ENCODE data around the gene CBX7.

Gene CBX7

DNA sequence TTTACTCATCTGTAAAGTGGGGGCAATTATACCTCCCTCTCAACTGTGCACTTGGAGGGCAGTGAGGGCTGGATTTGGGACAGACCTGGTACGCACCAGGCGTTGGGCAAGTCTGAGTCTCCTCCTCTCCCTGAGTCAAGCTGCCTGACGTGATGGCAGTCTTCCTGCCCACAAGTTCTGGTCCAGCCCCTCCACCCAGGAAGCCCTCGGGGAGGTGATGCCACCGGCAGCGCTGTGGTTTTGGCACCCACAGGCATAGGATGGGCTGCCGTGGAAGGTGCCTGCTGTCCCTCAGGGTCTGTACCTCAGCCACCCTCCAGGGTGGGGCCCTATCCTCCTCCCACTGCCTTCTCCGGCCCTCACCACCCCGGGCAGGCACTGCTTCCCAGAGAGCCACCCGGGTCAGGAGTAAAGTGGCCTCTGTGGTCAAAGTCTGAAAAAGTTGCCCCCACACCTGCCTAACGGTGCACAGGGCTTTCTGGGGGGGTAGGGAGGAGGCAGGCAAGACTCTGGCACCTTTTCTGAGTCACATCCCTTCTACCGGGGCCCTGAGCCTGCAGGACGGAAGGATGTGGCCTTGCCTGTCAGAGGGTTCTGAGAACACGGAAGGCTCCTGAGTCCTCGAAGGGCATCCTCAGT lies 61.9 kb downstream of the CBX7 start:
- H2AFZ ChIP-seq (ENCODE audit: low read depth): no peak overlapping the region
- no peak overlapping the region for H3K4me3 ChIP-seq (IDR thresholded peaks at IDR 0.05; ENCODE audit: insufficient read depth, low read depth, low read length)
- no peak overlapping the region for H3K4me2 ChIP-seq
- H4K20me1 ChIP-seq (ENCODE audit: insufficient read depth): no peaks in the 10 kb centered on the region
- H3K27ac ChIP-seq: no peak overlapping the region
- H3K4me1 ChIP-seq (ENCODE audit: low read depth, poor library complexity, severe bottlenecking): peaks cover 26% of the 10 kb centered on the region
- no peaks in the 10 kb centered on the region for H3K36me3 ChIP-seq (ENCODE audit: insufficient read depth)
- H3K9ac ChIP-seq: no peak overlapping the region
- no peaks in the 10 kb centered on the region for H3K27me3 ChIP-seq (ENCODE audit: insufficient read depth, low read depth)
- TF ChIP-seq, protein P1, sequence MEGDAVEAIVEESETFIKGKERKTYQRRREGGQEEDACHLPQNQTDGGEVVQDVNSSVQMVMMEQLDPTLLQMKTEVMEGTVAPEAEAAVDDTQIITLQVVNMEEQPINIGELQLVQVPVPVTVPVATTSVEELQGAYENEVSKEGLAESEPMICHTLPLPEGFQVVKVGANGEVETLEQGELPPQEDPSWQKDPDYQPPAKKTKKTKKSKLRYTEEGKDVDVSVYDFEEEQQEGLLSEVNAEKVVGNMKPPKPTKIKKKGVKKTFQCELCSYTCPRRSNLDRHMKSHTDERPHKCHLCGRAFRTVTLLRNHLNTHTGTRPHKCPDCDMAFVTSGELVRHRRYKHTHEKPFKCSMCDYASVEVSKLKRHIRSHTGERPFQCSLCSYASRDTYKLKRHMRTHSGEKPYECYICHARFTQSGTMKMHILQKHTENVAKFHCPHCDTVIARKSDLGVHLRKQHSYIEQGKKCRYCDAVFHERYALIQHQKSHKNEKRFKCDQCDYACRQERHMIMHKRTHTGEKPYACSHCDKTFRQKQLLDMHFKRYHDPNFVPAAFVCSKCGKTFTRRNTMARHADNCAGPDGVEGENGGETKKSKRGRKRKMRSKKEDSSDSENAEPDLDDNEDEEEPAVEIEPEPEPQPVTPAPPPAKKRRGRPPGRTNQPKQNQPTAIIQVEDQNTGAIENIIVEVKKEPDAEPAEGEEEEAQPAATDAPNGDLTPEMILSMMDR (conservative IDR thresholded peaks at IDR 0.05; ENCODE audit: low read depth, low read length): no peak
- no peaks in the 10 kb centered on the region for H3K79me2 ChIP-seq (ENCODE audit: insufficient read depth, low read depth)

DNA sequence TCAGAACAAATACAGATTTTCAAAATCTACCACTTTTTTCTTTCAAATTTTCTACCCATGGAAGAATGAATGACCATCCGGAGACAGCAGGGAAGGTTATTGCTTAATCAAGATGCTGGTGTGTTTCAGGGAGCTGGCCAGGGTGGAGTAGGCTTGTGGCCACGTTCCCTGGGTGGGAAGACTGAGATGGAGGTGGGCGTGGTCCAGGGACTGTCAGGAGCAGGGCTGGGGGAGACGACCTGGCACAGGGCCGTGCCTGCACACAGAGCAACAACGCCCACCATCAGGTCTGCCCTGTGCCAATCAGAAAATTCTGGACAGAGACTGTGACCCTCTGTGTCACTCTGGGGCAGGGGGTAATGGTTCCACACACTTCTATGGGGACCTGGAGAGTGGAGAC lies 62.6 kb downstream of the CBX7 start:
- no peak overlapping the region for H3K4me3 ChIP-seq (IDR thresholded peaks at IDR 0.05; ENCODE audit: insufficient read depth, low read depth, low read length)
- no peak overlapping the region for H2AFZ ChIP-seq (ENCODE audit: low read depth)
- no peaks in the 10 kb centered on the region for H3K36me3 ChIP-seq (ENCODE audit: insufficient read depth)
- H3K4me2 ChIP-seq: no peak overlapping the region
- H3K9ac ChIP-seq: no peak overlapping the region
- no peaks in the 10 kb centered on the region for H3K27me3 ChIP-seq (ENCODE audit: insufficient read depth, low read depth)
- H4K20me1 ChIP-seq (ENCODE audit: insufficient read depth): no peaks in the 10 kb centered on the region
- peaks cover 26% of the 10 kb centered on the region for H3K4me1 ChIP-seq (ENCODE audit: low read depth, poor library complexity, severe bottlenecking)
- TF ChIP-seq, protein P1 (conservative IDR thresholded peaks at IDR 0.05; ENCODE audit: low read depth, low read length): no peak
- H3K79me2 ChIP-seq (ENCODE audit: insufficient read depth, low read depth): no peaks in the 10 kb centered on the region
- H3K27ac ChIP-seq: no peak overlapping the region

DNA sequence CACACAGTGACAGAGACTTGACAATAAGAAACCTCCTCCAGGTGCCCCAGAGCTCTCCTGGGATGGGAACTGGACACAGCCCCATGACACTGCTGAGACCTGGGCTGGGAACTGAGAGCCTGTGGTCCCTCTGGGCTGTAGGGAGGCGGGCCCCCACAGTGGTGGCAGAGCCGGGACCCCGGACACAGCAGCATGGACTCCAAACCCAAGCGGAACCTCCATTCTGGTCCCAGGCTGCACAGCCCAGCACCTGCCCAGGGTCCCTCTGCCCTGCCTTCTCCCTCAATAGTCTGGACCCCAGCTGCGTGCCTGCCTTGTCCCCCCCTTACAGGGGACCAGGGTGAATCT lies 63.8 kb downstream of the CBX7 start:
- H4K20me1 ChIP-seq (ENCODE audit: insufficient read depth): no peaks in the 10 kb centered on the region
- H3K27ac ChIP-seq: no peak overlapping the region
- no peaks in the 10 kb centered on the region for H3K36me3 ChIP-seq (ENCODE audit: insufficient read depth)
- TF ChIP-seq, protein P1 (conservative IDR thresholded peaks at IDR 0.05; ENCODE audit: low read depth, low read length): no peak
- no peak overlapping the region for H3K9ac ChIP-seq
- H3K4me3 ChIP-seq (IDR thresholded peaks at IDR 0.05; ENCODE audit: insufficient read depth, low read depth, low read length): no peak overlapping the region
- H3K79me2 ChIP-seq (ENCODE audit: insufficient read depth, low read depth): no peaks in the 10 kb centered on the region
- H3K4me1 ChIP-seq (ENCODE audit: low read depth, poor library complexity, severe bottlenecking): peaks cover 24% of the 10 kb centered on the region
- no peaks in the 10 kb centered on the region for H3K27me3 ChIP-seq (ENCODE audit: insufficient read depth, low read depth)
- H2AFZ ChIP-seq (ENCODE audit: low read depth): no peak overlapping the region
- H3K4me2 ChIP-seq: no peak overlapping the region

DNA sequence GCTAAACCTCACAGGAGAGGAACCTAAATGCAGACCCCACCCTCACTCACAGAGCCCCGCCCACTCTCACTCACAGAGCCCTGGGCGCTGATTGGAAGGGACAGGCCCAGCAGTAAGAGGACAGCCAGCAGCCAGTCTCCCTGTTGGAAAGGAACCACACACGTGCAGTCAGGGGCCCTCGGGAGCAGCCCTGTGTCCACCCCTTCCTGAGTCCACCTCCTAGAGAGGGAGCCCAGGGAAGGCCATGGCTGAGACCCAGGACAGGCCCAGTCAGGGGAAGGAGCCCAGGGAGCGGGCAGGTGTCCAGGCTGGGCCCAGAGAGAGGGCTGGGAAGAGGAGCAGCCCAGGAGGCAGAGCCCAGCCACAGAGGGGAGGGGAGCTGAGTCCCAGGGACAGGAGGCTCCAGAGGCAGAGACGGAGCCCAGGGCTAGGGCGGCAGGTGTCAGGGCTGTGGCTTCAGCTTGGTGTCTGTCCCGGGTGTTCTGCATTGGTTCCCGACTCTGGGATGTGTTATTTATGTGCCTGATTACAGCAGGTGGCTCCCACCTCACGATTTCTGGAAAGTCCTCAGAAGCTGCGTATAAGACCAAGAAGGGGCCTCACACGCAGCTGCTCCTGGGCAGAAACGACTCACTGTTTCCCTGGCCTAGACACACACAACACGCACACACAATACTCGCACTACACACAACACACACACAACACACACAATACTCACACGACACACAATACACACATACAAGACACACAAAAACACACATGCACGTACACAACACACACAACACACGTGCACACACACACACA lies 64.4 kb downstream of the CBX7 start:
- TF ChIP-seq, protein P1 (conservative IDR thresholded peaks at IDR 0.05; ENCODE audit: low read depth, low read length): no peak
- Histone ChIP-seq H3K27me3 (ENCODE audit: insufficient read depth, low read depth) (no peaks in the 10 kb centered on the region), H3K9ac (no peak overlapping the region), H2AFZ (ENCODE audit: low read depth) (no peak overlapping the region), H3K79me2 (ENCODE audit: insufficient read depth, low read depth) (no peaks in the 10 kb centered on the region), H3K4me1 (ENCODE audit: low read depth, poor library complexity, severe bottlenecking) (peaks cover 18% of the 10 kb centered on the region), H3K4me3 (IDR thresholded peaks at IDR 0.05; ENCODE audit: insufficient read depth, low read depth, low read length) (no peak overlapping the region), H3K4me2 (no peak overlapping the region), H4K20me1 (ENCODE audit: insufficient read depth) (no peaks in the 10 kb centered on the region), H3K36me3 (ENCODE audit: insufficient read depth) (no peaks in the 10 kb centered on the region), H3K27ac (no peak overlapping the region)
